ENCODE results near the gene DICER1.

DICER1 gene

GRCh38 chr14:95113476-95113875 lies 43.9 kb downstream of the DICER1 start:
- H3K9ac ChIP-seq (ENCODE audit: low read length): no peak overlapping the region
- H3K79me2 ChIP-seq (ENCODE audit: low read length): no peaks in the 10 kb centered on the region
- no peaks in the 10 kb centered on the region; the same call in 1 of the 2 replicates for H4K20me1 ChIP-seq (ENCODE audit: insufficient read depth, low read length)
- no peak for TF ChIP-seq CTCF (IDR thresholded peaks at IDR 0.05; ENCODE audit: low read depth, low read length)
- no peak for TF ChIP-seq EZH2phosphoT487 (IDR thresholded peaks at IDR 0.05; ENCODE audit: low read depth)
- no peak overlapping the region for H3K27ac ChIP-seq (ENCODE audit: low read length)
- no peak overlapping the region for H3K4me3 ChIP-seq (ENCODE audit: low read length)
- H3K4me2 ChIP-seq (ENCODE audit: low read length): no peak overlapping the region
- H3K4me1 ChIP-seq (ENCODE audit: low read length): no peaks in the 10 kb centered on the region
- H3K27me3 ChIP-seq (ENCODE audit: low read depth, low read length): no peaks in the 10 kb centered on the region
- peaks cover 54% of the 10 kb centered on the region for H3K36me3 ChIP-seq (replicated peaks; ENCODE audit: low read depth, low read length)
- no peak overlapping the region for H2AFZ ChIP-seq (ENCODE audit: low read depth, low read length)
- H3K9me3 ChIP-seq (ENCODE audit: insufficient read depth, low read length): no peaks in the 10 kb centered on the region

GRCh38 chr14:95111507-95112164 lies 45.7 kb downstream of the DICER1 start:
- H3K36me3 ChIP-seq (replicated peaks; ENCODE audit: low read depth, low read length): peaks cover 60% of the 10 kb centered on the region
- H3K27ac ChIP-seq (ENCODE audit: low read length): no peak overlapping the region
- no peaks in the 10 kb centered on the region; the same call in 1 of the 2 replicates for H4K20me1 ChIP-seq (ENCODE audit: insufficient read depth, low read length)
- H3K4me3 ChIP-seq (ENCODE audit: low read length): no peak overlapping the region
- no peak overlapping the region for H2AFZ ChIP-seq (ENCODE audit: low read depth, low read length)
- H3K9me3 ChIP-seq (ENCODE audit: insufficient read depth, low read length): no peaks in the 10 kb centered on the region
- TF ChIP-seq CTCF (IDR thresholded peaks at IDR 0.05; ENCODE audit: low read depth, low read length): no peak
- no peak for TF ChIP-seq EZH2phosphoT487 (IDR thresholded peaks at IDR 0.05; ENCODE audit: low read depth)
- no peak overlapping the region for H3K9ac ChIP-seq (ENCODE audit: low read length)
- H3K4me2 ChIP-seq (ENCODE audit: low read length): no peak overlapping the region
- H3K79me2 ChIP-seq (ENCODE audit: low read length): no peaks in the 10 kb centered on the region
- no peaks in the 10 kb centered on the region for H3K4me1 ChIP-seq (ENCODE audit: low read length)
- no peaks in the 10 kb centered on the region for H3K27me3 ChIP-seq (ENCODE audit: low read depth, low read length)

- no peak overlapping the region for H3K4me3 ChIP-seq (ENCODE audit: low read length)
- H3K36me3 ChIP-seq (replicated peaks; ENCODE audit: low read depth, low read length): peaks cover 53% of the 10 kb centered on the region
- no peaks in the 10 kb centered on the region for H3K4me1 ChIP-seq (ENCODE audit: low read length)
- H2AFZ ChIP-seq (ENCODE audit: low read depth, low read length): no peak overlapping the region
- no peaks in the 10 kb centered on the region for H3K9me3 ChIP-seq (ENCODE audit: insufficient read depth, low read length)
- H4K20me1 ChIP-seq (ENCODE audit: insufficient read depth, low read length): no peaks in the 10 kb centered on the region; the same call in 1 of the 2 replicates
- no peak overlapping the region for H3K27ac ChIP-seq (ENCODE audit: low read length)
- TF ChIP-seq CTCF (IDR thresholded peaks at IDR 0.05; ENCODE audit: low read depth, low read length) (no peak), EZH2phosphoT487 (IDR thresholded peaks at IDR 0.05; ENCODE audit: low read depth) (no peak)
- no peak overlapping the region for H3K4me2 ChIP-seq (ENCODE audit: low read length)
- H3K9ac ChIP-seq (ENCODE audit: low read length): no peak overlapping the region
- no peaks in the 10 kb centered on the region for H3K27me3 ChIP-seq (ENCODE audit: low read depth, low read length)
- H3K79me2 ChIP-seq (ENCODE audit: low read length): no peaks in the 10 kb centered on the region
Observed at GRCh38 chr14:95110178-95110577, 47.2 kb downstream of the DICER1 start.

GRCh38 chr14:95107711-95108110 lies 49.6 kb downstream of the DICER1 start:
- Histone ChIP-seq H3K9ac (ENCODE audit: low read length) (no peak overlapping the region), H3K9me3 (ENCODE audit: insufficient read depth, low read length) (no peaks in the 10 kb centered on the region), H3K4me1 (ENCODE audit: low read length) (no peaks in the 10 kb centered on the region), H3K4me3 (ENCODE audit: low read length) (no peak overlapping the region), H3K4me2 (ENCODE audit: low read length) (no peak overlapping the region), H3K79me2 (ENCODE audit: low read length) (no peaks in the 10 kb centered on the region), H3K36me3 (replicated peaks; ENCODE audit: low read depth, low read length) (peaks cover 58% of the 10 kb centered on the region), H2AFZ (ENCODE audit: low read depth, low read length) (no peak overlapping the region), H3K27me3 (ENCODE audit: low read depth, low read length) (no peaks in the 10 kb centered on the region), H4K20me1 (ENCODE audit: insufficient read depth, low read length) (no peaks in the 10 kb centered on the region; the same call in 1 of the 2 replicates), H3K27ac (ENCODE audit: low read length) (no peak overlapping the region)
- no peak for TF ChIP-seq CTCF (IDR thresholded peaks at IDR 0.05; ENCODE audit: low read depth, low read length)
- no peak for TF ChIP-seq EZH2phosphoT487 (IDR thresholded peaks at IDR 0.05; ENCODE audit: low read depth)
